Muscle layer of duodenum (tissue), 2 donors: ENCODE results near the gene CPNE4.

Source experiments
- H3K27ac ChIP-seq: one replicate; pipeline ENCODE4 v1.7.0; 2013; ENCODE audit warnings: mild to moderate bottlenecking, low read length
- H3K27me3 ChIP-seq: one replicate; pipeline ENCODE4 v1.7.0; 2013; ENCODE audit warnings: low read depth, mild to moderate bottlenecking, control low read depth, low read length
- H3K36me3 ChIP-seq, 2 donors: one replicate each; pipeline ENCODE4 v1.7.0; 2013; ENCODE audit warnings: low read length in 2 of 2, control low read depth in 1 of 2, mild to moderate bottlenecking in 1 of 2; ENCODE audit not compliant: insufficient read depth in 2 of 2, control insufficient read depth in 1 of 2
- H3K4me1 ChIP-seq, 2 donors: one replicate each; pipeline ENCODE4 v1.7.0; 2013; ENCODE audit warnings: low read length in 2 of 2, mild to moderate bottlenecking in 2 of 2, control low read depth in 1 of 2, moderate library complexity in 1 of 2; ENCODE audit not compliant: insufficient read depth in 2 of 2, control insufficient read depth in 1 of 2
- H3K4me3 ChIP-seq, 2 donors: one replicate each; pipeline ENCODE4 v1.7.0; 2013; ENCODE audit warnings: low read length in 2 of 2, low read depth in 1 of 2, mild to moderate bottlenecking in 1 of 2
- H3K9me3 ChIP-seq, 2 donors: one replicate each; pipeline ENCODE4 v1.7.0; 2013; ENCODE audit warnings: low read length in 2 of 2, control low read depth in 1 of 2, mild to moderate bottlenecking in 1 of 2; ENCODE audit not compliant: control insufficient read depth in 1 of 2
- donor health status: healthy.

The CPNE4 gene

GRCh38 chr3:131549340-131549739 lies 485.5 kb downstream of the CPNE4 start:
- no peaks in the 10 kb centered on the region for H3K4me1 ChIP-seq
- no peak overlapping the region for H3K4me3 ChIP-seq
- H3K36me3 ChIP-seq, result no peaks in the 10 kb centered on the region
- H3K9me3 ChIP-seq, result no peaks in the 10 kb centered on the region
- H3K27me3 ChIP-seq, result no peaks in the 10 kb centered on the region
- no peak overlapping the region for H3K27ac ChIP-seq

- peaks cover 0 to 3% of the 10 kb centered on the region in 2 donors for H3K4me1 ChIP-seq
- H3K27me3 ChIP-seq, result no peaks in the 10 kb centered on the region
- no peaks in the 10 kb centered on the region for H3K36me3 ChIP-seq
- H3K27ac ChIP-seq, result no peak overlapping the region
- no peaks in the 10 kb centered on the region for H3K9me3 ChIP-seq
- no peak overlapping the region for H3K4me3 ChIP-seq
Observed at GRCh38 chr3:131547585-131547984, 487.2 kb downstream of the CPNE4 start.

- Histone ChIP-seq H3K4me1 (peaks cover 0 to 3% of the 10 kb centered on the region in 2 donors), H3K36me3 (no peaks in the 10 kb centered on the region), H3K4me3 (no peak overlapping the region), H3K27ac (no peak overlapping the region), H3K27me3 (no peaks in the 10 kb centered on the region), H3K9me3 (no peaks in the 10 kb centered on the region)
Observed at GRCh38 chr3:131546441-131546840, 488.4 kb downstream of the CPNE4 start.

- Histone ChIP-seq H3K27me3 (no peaks in the 10 kb centered on the region), H3K9me3 (no peaks in the 10 kb centered on the region), H3K4me1 (peaks cover 0 to 3% of the 10 kb centered on the region in 2 donors), H3K27ac (no peak overlapping the region), H3K36me3 (no peaks in the 10 kb centered on the region), H3K4me3 (no peak overlapping the region)
Observed at GRCh38 chr3:131544557-131544956, 490.3 kb downstream of the CPNE4 start.

- Histone ChIP-seq H3K27me3 (no peaks in the 10 kb centered on the region), H3K36me3 (no peaks in the 10 kb centered on the region), H3K4me3 (no peak overlapping the region), H3K27ac (no peak overlapping the region), H3K9me3 (peaks cover 0 to 2% of the 10 kb centered on the region in 2 donors), H3K4me1 (peaks cover 0 to 3% of the 10 kb centered on the region in 2 donors)
Observed at GRCh38 chr3:131543714-131544113, 491.1 kb downstream of the CPNE4 start.

- Histone ChIP-seq H3K4me1 (peaks cover 0 to 3% of the 10 kb centered on the region in 2 donors), H3K27me3 (no peaks in the 10 kb centered on the region), H3K36me3 (no peaks in the 10 kb centered on the region), H3K9me3 (peaks cover 0 to 4% of the 10 kb centered on the region in 2 donors), H3K27ac (no peak overlapping the region), H3K4me3 (no peak overlapping the region)
Observed at GRCh38 chr3:131541288-131541687, 493.5 kb downstream of the CPNE4 start.

- no peaks in the 10 kb centered on the region for H3K27me3 ChIP-seq
- H3K4me3 ChIP-seq, result no peak overlapping the region
- no peaks in the 10 kb centered on the region for H3K36me3 ChIP-seq
- H3K4me1 ChIP-seq, result peaks cover 0 to 3% of the 10 kb centered on the region in 2 donors
- H3K9me3 ChIP-seq, result peaks cover 0 to 4% of the 10 kb centered on the region in 2 donors
- H3K27ac ChIP-seq, result no peak overlapping the region
Observed at GRCh38 chr3:131540821-131541220, 494.0 kb downstream of the CPNE4 start.

- no peak overlapping the region for H3K27ac ChIP-seq
- H3K27me3 ChIP-seq, result no peaks in the 10 kb centered on the region
- no peaks in the 10 kb centered on the region for H3K36me3 ChIP-seq
- H3K4me1 ChIP-seq, result peaks cover 0 to 3% of the 10 kb centered on the region in 2 donors
- peaks cover 0 to 4% of the 10 kb centered on the region in 2 donors for H3K9me3 ChIP-seq
- H3K4me3 ChIP-seq, result no peak overlapping the region
Observed at GRCh38 chr3:131540143-131540542, 494.7 kb downstream of the CPNE4 start.

GRCh38 chr3:131538968-131539367 lies 495.8 kb downstream of the CPNE4 start:
- Histone ChIP-seq H3K4me3 (no peak overlapping the region), H3K27ac (no peak overlapping the region), H3K4me1 (peaks cover 0 to 3% of the 10 kb centered on the region in 2 donors)

GRCh38 chr3:131537531-131537930 lies 497.3 kb downstream of the CPNE4 start:
- Histone ChIP-seq H3K9me3 (peaks cover 0 to 4% of the 10 kb centered on the region in 2 donors), H3K27me3 (no peaks in the 10 kb centered on the region), H3K36me3 (no peaks in the 10 kb centered on the region), H3K27ac (no peak overlapping the region), H3K4me3 (no peak overlapping the region), H3K4me1 (no peaks in the 10 kb centered on the region)

More at GRCh38 chr3:131538968-131539367, 495.8 kb downstream of the CPNE4 start:
- Histone ChIP-seq H3K36me3 (no peaks in the 10 kb centered on the region), H3K9me3 (peaks cover 0 to 4% of the 10 kb centered on the region in 2 donors), H3K27me3 (no peaks in the 10 kb centered on the region)

GRCh38 chr3:131535596-131535995 lies 499.2 kb downstream of the CPNE4 start:
- no peak overlapping the region for H3K27ac ChIP-seq
- H3K27me3 ChIP-seq, result no peaks in the 10 kb centered on the region
- no peaks in the 10 kb centered on the region for H3K36me3 ChIP-seq
- H3K9me3 ChIP-seq, result peaks cover 0 to 4% of the 10 kb centered on the region in 2 donors
- H3K4me1 ChIP-seq, result no peaks in the 10 kb centered on the region
- H3K4me3 ChIP-seq, result no peak overlapping the region

GRCh38 chr3:131535131-131535530 lies 499.7 kb downstream of the CPNE4 start:
- Histone ChIP-seq H3K27me3 (no peaks in the 10 kb centered on the region), H3K4me1 (no peaks in the 10 kb centered on the region), H3K4me3 (no peak overlapping the region), H3K36me3 (no peaks in the 10 kb centered on the region), H3K9me3 (peaks cover 0 to 4% of the 10 kb centered on the region in 2 donors), H3K27ac (no peak overlapping the region)
